Neuronal stem cell (in vitro differentiated cells): Measurements from ENCODE around the gene SH2D1A.

Source experiments
- DNase-seq: peaks from one replicate; pipeline ENCODE4 v3.0.0-alpha.2; 2013; ENCODE audit warnings: low spot score
- H2AFZ ChIP-seq: one replicate; pipeline ENCODE4 v1.6.1; 2013; ENCODE audit warnings: mild to moderate bottlenecking, low read length, inconsistent platforms
- H2AK5ac ChIP-seq: 2 replicates; pipeline ENCODE4 v1.6.1; 2013; ENCODE audit warnings: low read depth, mild to moderate bottlenecking, inconsistent platforms, low read length, moderate library complexity, mixed read lengths
- H2BK120ac ChIP-seq: 2 replicates; pipeline ENCODE4 v1.6.1; 2013; ENCODE audit warnings: low read depth, mild to moderate bottlenecking, inconsistent platforms, low read length, moderate library complexity, mixed read lengths
- H2BK12ac ChIP-seq: one replicate; pipeline ENCODE4 v1.6.1; 2013; ENCODE audit warnings: low read length, inconsistent platforms
- H2BK15ac ChIP-seq: 2 replicates; pipeline ENCODE4 v1.6.1; 2013; ENCODE audit warnings: mild to moderate bottlenecking, low read length, inconsistent platforms, mixed read lengths
- H2BK5ac ChIP-seq: one replicate; pipeline ENCODE4 v1.6.1; 2013; ENCODE audit warnings: inconsistent platforms, mild to moderate bottlenecking, low read length, moderate library complexity
- H3K14ac ChIP-seq: one replicate; pipeline ENCODE4 v1.6.1; 2013; ENCODE audit warnings: low read length, inconsistent platforms
- H3K18ac ChIP-seq: 2 replicates; pipeline ENCODE4 v1.6.1; 2013; ENCODE audit warnings: low read length, inconsistent platforms
- H3K23ac ChIP-seq: 2 replicates; pipeline ENCODE4 v1.6.1; 2013; ENCODE audit warnings: low read depth, mild to moderate bottlenecking, mixed read lengths, low read length, inconsistent platforms; ENCODE audit not compliant: poor library complexity
- H3K27ac ChIP-seq: replicated peaks from 3 replicates; pipeline ENCODE4 v1.5.1; 2013; ENCODE audit warnings: low read length, inconsistent platforms
- H3K27me3 ChIP-seq, 3 experiments: 2 replicates each; pipeline ENCODE4 v1.6.1; 2013; ENCODE audit warnings: low read length in 3 of 3, mild to moderate bottlenecking in 2 of 3, inconsistent platforms in 1 of 3, low read depth in 1 of 3, mixed read lengths in 1 of 3, moderate library complexity in 1 of 3; ENCODE audit not compliant: control insufficient read depth in 3 of 3, insufficient read depth in 3 of 3
- H3K36me3 ChIP-seq, 2 donors: replicated peaks in 1 of 2; 2 replicates each; pipeline ENCODE4 v1.6.1; 2013; ENCODE audit warnings: low read length in 2 of 2; ENCODE audit not compliant: control insufficient read depth in 2 of 2, insufficient read depth in 2 of 2
- H3K4ac ChIP-seq: 2 replicates; pipeline ENCODE4 v1.6.1; 2013; ENCODE audit warnings: inconsistent platforms, mild to moderate bottlenecking, low read length, moderate library complexity
- H3K4me1 ChIP-seq, 2 donors: 1 replicate in 1 of 2; 2 replicates in 1 of 2; pipeline ENCODE4 v1.6.1; 2013; ENCODE audit warnings: low read length in 2 of 2, low read depth in 1 of 2; ENCODE audit not compliant: control insufficient read depth in 2 of 2, insufficient read depth in 1 of 2
- H3K4me2 ChIP-seq: one replicate; pipeline ENCODE4 v1.6.1; 2013; ENCODE audit warnings: mild to moderate bottlenecking, low read length, inconsistent platforms; ENCODE audit not compliant: insufficient read depth, poor library complexity, severe bottlenecking
- H3K4me3 ChIP-seq, 2 donors: 2 replicates each; pipeline ENCODE4 v1.5.1; 2013; ENCODE audit warnings: low read length in 2 of 2, mild to moderate bottlenecking in 2 of 2, inconsistent platforms in 1 of 2, moderate library complexity in 1 of 2
- H3K79me1 ChIP-seq: one replicate; pipeline ENCODE4 v1.6.1; 2013; ENCODE audit warnings: low read depth, mild to moderate bottlenecking, inconsistent platforms, low read length, moderate library complexity
- H3K9ac ChIP-seq: one replicate; pipeline ENCODE4 v1.6.1; 2013; ENCODE audit warnings: mild to moderate bottlenecking, low read depth, low read length, inconsistent platforms; ENCODE audit not compliant: poor library complexity
- H3K9me3 ChIP-seq, 2 donors: replicated peaks in 1 of 2; 2 replicates each; pipeline versions ENCODE3 to v1.6.1; 2013; ENCODE audit warnings: low read length in 2 of 2, mild to moderate bottlenecking in 2 of 2, inconsistent platforms in 1 of 2, low read depth in 1 of 2, mixed read lengths in 1 of 2, moderate library complexity in 1 of 2; ENCODE audit not compliant: control insufficient read depth in 2 of 2, insufficient read depth in 1 of 2
- H4K8ac ChIP-seq: one replicate; pipeline ENCODE4 v1.6.1; 2013; ENCODE audit warnings: low read depth, mild to moderate bottlenecking, inconsistent platforms, low read length, moderate library complexity
- H4K91ac ChIP-seq: one replicate; pipeline ENCODE4 v1.6.1; 2013; ENCODE audit warnings: low read length, low read depth, mild to moderate bottlenecking, inconsistent platforms; ENCODE audit not compliant: poor library complexity
- WGBS, 2 donors: extraction: QIAGEN DNeasy Blood & Tissue Kit; methylation state at CpG; one replicate each; pipeline ENCODE4 v1.1.7; 2013; ENCODE audit warnings: missing lambda C conversion rate in 2 of 2, mixed read lengths in 1 of 2; ENCODE audit not compliant: insufficient read length in 2 of 2, insufficient replicate concordance in 1 of 2; ENCODE audit errors: extremely low coverage in 2 of 2; 5-methylcytosine and 5-hydroxymethylcytosine counted together

The SH2D1A gene

DNA sequence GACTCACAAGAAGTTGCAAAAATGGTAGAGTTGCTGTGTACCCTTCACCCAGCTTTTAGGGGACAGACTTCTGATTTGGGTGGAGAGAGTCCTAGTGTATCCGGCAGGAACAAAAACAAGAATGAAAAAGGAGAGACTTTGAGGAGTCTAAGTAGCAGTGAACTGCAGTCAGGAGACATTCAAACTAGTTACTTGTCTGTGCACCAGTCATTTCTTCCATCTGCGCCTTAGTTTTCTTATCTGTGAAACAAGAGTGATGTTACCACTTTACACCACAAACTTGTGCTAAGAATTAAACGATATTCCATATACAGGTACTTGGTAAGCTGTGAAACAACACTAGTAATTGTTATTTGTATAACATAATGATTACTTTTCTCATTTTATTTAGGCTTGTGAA is 47.3 kb downstream of the SH2D1A start:
- Histone ChIP-seq H4K91ac (no peak overlapping the region), H2AK5ac (no peak overlapping the region)

DNA sequence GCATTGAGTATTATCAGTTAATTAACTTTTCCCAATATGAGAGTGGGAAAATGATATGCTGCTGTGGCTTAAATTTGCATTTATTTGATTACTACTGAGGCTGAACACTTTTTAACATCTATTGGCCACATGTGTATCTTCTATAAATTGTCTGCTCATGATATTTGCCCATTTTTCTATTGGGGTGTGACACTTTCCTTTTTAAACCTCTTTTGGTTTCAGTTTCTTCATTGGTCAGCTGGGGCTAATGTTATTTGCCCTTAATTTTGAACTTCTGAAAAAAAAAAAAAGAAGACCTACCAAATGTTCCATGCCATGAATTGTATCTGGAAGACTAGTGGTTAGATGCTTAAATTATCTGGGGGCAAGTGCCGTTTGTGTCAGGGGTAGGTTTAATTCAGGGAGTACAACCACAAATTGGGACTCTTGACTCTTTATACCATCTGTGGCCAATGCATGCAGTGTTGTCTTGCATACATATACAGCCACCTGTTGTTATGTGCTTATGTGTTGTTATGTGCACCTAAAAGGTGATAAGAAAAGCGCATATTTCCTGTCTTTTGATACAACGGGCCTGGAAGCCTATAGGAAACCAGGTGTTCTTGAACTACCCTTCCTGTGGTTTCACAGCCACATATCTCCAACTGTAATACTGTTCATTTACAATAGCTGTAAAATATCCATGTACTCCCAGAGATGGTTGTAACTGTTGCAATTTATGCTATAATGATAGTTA is 49.0 kb downstream of the SH2D1A start:
- no peak overlapping the region for H4K8ac ChIP-seq
- H3K4me3 ChIP-seq = no peak overlapping the region
- no peak overlapping the region for H3K9ac ChIP-seq
- no peak overlapping the region for H2BK120ac ChIP-seq
- H3K4ac ChIP-seq = no peak overlapping the region
- no peaks in the 10 kb centered on the region for H3K79me1 ChIP-seq
- no peak overlapping the region for H3K23ac ChIP-seq
- H4K91ac ChIP-seq = no peak overlapping the region
- H3K36me3 ChIP-seq = no peaks in the 10 kb centered on the region
- H3K27ac ChIP-seq = no peak overlapping the region
- H2BK12ac ChIP-seq = no peak overlapping the region
- H3K18ac ChIP-seq = no peak overlapping the region
- DNase-seq = no peak
- no peaks in the 10 kb centered on the region for H3K27me3 ChIP-seq
- no CpG with 5 or more reads among the region's 3 CpGs for WGBS, 2 donors
- H2BK5ac ChIP-seq = no peak overlapping the region
- no peak overlapping the region for H2AK5ac ChIP-seq
- H2BK15ac ChIP-seq = no peak overlapping the region
- no peak overlapping the region for H3K4me2 ChIP-seq
- H3K4me1 ChIP-seq = no peaks in the 10 kb centered on the region
- H3K14ac ChIP-seq = no peak overlapping the region
- no peaks in the 10 kb centered on the region for H3K9me3 ChIP-seq
- H2AFZ ChIP-seq = no peak overlapping the region

More for the DNA sequence above, 47.3 kb downstream of the SH2D1A start:
- H3K18ac ChIP-seq = no peak overlapping the region
- no peak overlapping the region for H3K23ac ChIP-seq
- peaks cover 0 to 3% of the 10 kb centered on the region in 2 donors for H3K4me1 ChIP-seq
- no peak overlapping the region for H2BK5ac ChIP-seq
- no peak overlapping the region for H3K4me3 ChIP-seq
- H4K8ac ChIP-seq = no peak overlapping the region
- no peak overlapping the region for H3K4me2 ChIP-seq
- no peaks in the 10 kb centered on the region for H3K36me3 ChIP-seq
- WGBS, 2 donors = no CpG with 5 or more reads among the region's 3 CpGs
- H2BK120ac ChIP-seq = no peak overlapping the region
- H2AFZ ChIP-seq = no peak overlapping the region
- H3K9me3 ChIP-seq = no peaks in the 10 kb centered on the region
- no peak overlapping the region for H2BK12ac ChIP-seq
- H3K27me3 ChIP-seq = no peaks in the 10 kb centered on the region
- H3K27ac ChIP-seq = no peak overlapping the region
- H3K4ac ChIP-seq = no peak overlapping the region
- H3K14ac ChIP-seq = no peak overlapping the region
- H2BK15ac ChIP-seq = no peak overlapping the region
- no peak overlapping the region for H3K9ac ChIP-seq
- H3K79me1 ChIP-seq = no peaks in the 10 kb centered on the region
- DNase-seq = no peak

DNA sequence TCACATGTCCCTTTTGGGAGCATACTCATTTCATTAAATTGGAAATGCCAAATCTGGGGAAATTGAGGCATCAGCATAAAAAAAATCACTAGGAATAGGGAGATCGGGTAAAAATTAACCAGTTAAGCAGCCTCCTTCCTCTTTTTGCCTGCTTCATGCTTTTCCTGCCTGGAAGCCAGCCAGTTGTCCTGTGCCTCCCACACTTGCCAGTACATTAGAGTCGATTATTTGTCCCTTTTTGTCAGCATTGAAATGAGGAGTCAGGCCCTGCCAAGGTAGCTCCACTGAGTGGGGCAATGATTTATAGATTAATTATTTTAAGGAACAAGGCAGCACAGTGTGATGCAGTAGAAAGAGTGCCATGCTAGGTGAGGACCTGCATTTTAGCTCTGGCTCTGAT is 55.3 kb downstream of the SH2D1A start:
- no CpG with 5 or more reads among the region's 2 CpGs for WGBS, 2 donors
- no peak overlapping the region for H3K4ac ChIP-seq
- no peak overlapping the region for H2BK12ac ChIP-seq
- no peak for DNase-seq
- H3K4me1 ChIP-seq = no peaks in the 10 kb centered on the region
- H2BK15ac ChIP-seq = no peak overlapping the region
- no peak overlapping the region for H3K23ac ChIP-seq
- no peak overlapping the region for H2BK5ac ChIP-seq
- H3K27me3 ChIP-seq = no peaks in the 10 kb centered on the region
- H3K14ac ChIP-seq = no peak overlapping the region
- no peak overlapping the region for H2AFZ ChIP-seq
- H3K18ac ChIP-seq = no peak overlapping the region
- no peak overlapping the region for H2BK120ac ChIP-seq
- no peak overlapping the region for H3K4me3 ChIP-seq
- H3K27ac ChIP-seq = no peak overlapping the region
- H3K9ac ChIP-seq = no peak overlapping the region
- no peak overlapping the region for H3K4me2 ChIP-seq
- H4K91ac ChIP-seq = no peak overlapping the region
- H4K8ac ChIP-seq = no peak overlapping the region
- H3K79me1 ChIP-seq = no peaks in the 10 kb centered on the region
- no peaks in the 10 kb centered on the region for H3K36me3 ChIP-seq
- no peak overlapping the region for H2AK5ac ChIP-seq
- no peaks in the 10 kb centered on the region for H3K9me3 ChIP-seq

DNA sequence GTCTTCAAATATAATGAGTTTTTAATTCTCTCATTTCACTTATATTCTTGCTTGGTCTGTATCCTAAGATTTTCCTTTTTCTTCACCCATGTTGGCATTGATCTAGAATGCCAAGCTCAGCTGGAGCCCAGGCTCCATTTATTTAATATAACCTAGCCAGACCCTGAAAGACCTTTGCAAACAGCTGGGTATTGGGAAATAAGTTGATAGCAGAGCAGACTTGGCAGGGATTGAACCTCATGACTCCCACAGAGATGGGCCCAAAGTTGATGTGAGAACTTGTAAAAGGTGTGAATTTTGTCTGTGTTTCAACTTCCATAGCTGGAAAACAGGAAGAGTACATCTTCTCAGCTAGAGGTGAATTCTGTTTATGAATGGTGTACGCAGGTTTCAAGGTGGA is 59.5 kb downstream of the SH2D1A start:
- Histone ChIP-seq H2BK12ac (no peak overlapping the region), H2AFZ (no peak overlapping the region), H3K27me3 (no peaks in the 10 kb centered on the region), H2BK15ac (no peak overlapping the region), H3K23ac (no peak overlapping the region), H3K9me3 (no peaks in the 10 kb centered on the region), H3K36me3 (no peaks in the 10 kb centered on the region), H3K4me1 (no peaks in the 10 kb centered on the region), H3K4me3 (no peak overlapping the region), H2AK5ac (no peak overlapping the region), H4K8ac (no peak overlapping the region), H4K91ac (no peak overlapping the region), H3K18ac (no peak overlapping the region), H2BK5ac (no peak overlapping the region), H3K4ac (no peak overlapping the region), H3K9ac (no peak overlapping the region), H3K27ac (no peak overlapping the region), H3K14ac (no peak overlapping the region), H3K4me2 (no peak overlapping the region), H3K79me1 (no peaks in the 10 kb centered on the region), H2BK120ac (no peak overlapping the region)
- no peak for DNase-seq
- WGBS, 2 donors = no CpG with 5 or more reads among the region's 1 CpG
